Neuron (in vitro differentiated cells): ENCODE results near the gene TSPAN32.

Source experiments
- H2AFZ ChIP-seq: one replicate; pipeline ENCODE4 v1.6.1; 2013; ENCODE audit warnings: low read depth, mild to moderate bottlenecking, inconsistent platforms, low read length, moderate library complexity
- H3K27me3 ChIP-seq: one replicate; pipeline ENCODE4 v1.6.1; 2013; ENCODE audit warnings: low read length; ENCODE audit not compliant: insufficient read depth
- H3K36me3 ChIP-seq: one replicate; pipeline ENCODE4 v1.6.1; 2013; ENCODE audit warnings: low read length; ENCODE audit not compliant: insufficient read depth
- H3K4me1 ChIP-seq: one replicate; pipeline ENCODE4 v1.6.1; 2013; ENCODE audit warnings: low read length; ENCODE audit not compliant: insufficient read depth
- H3K4me3 ChIP-seq: 2 replicates; pipeline ENCODE4 v1.5.1; 2013; ENCODE audit warnings: mild to moderate bottlenecking, low read length, moderate library complexity
- H3K9me3 ChIP-seq: one replicate; pipeline ENCODE4 v1.6.1; 2013; ENCODE audit warnings: low read length

The TSPAN32 gene

GRCh38 chr11:2306877-2307500, 5.2 kb downstream of the TSPAN32 start:
- Histone ChIP-seq H3K4me3 (no peak overlapping the region), H3K27me3 (no peaks in the 10 kb centered on the region), H3K9me3 (no peaks in the 10 kb centered on the region), H3K4me1 (no peaks in the 10 kb centered on the region), H2AFZ (no peak overlapping the region), H3K36me3 (no peaks in the 10 kb centered on the region)

GRCh38 chr11:2307501-2308331, 5.9 kb downstream of the TSPAN32 start:
- Histone ChIP-seq H3K9me3 (no peaks in the 10 kb centered on the region), H3K36me3 (no peaks in the 10 kb centered on the region), H3K4me3 (no peak overlapping the region), H3K27me3 (no peaks in the 10 kb centered on the region), H3K4me1 (no peaks in the 10 kb centered on the region), H2AFZ (no peak overlapping the region)

GRCh38 chr11:2308713-2309112, 6.9 kb downstream of the TSPAN32 start:
- Histone ChIP-seq H3K4me3 (no peak overlapping the region), H3K27me3 (no peaks in the 10 kb centered on the region), H3K9me3 (no peaks in the 10 kb centered on the region), H2AFZ (no peak overlapping the region), H3K36me3 (no peaks in the 10 kb centered on the region), H3K4me1 (no peaks in the 10 kb centered on the region)

GRCh38 chr11:2309251-2310072, 7.6 kb downstream of the TSPAN32 start:
- no peak overlapping the region for H3K4me3 ChIP-seq
- no peaks in the 10 kb centered on the region for H3K36me3 ChIP-seq
- H3K27me3 ChIP-seq = no peaks in the 10 kb centered on the region
- no peak overlapping the region for H2AFZ ChIP-seq
- no peaks in the 10 kb centered on the region for H3K4me1 ChIP-seq
- H3K9me3 ChIP-seq = no peaks in the 10 kb centered on the region

GRCh38 chr11:2310073-2310785, 8.4 kb downstream of the TSPAN32 start:
- Histone ChIP-seq H2AFZ (no peak overlapping the region), H3K36me3 (no peaks in the 10 kb centered on the region), H3K4me3 (no peak overlapping the region), H3K27me3 (no peaks in the 10 kb centered on the region), H3K9me3 (no peaks in the 10 kb centered on the region), H3K4me1 (no peaks in the 10 kb centered on the region)

- Histone ChIP-seq H3K9me3 (no peaks in the 10 kb centered on the region), H3K4me3 (no peak overlapping the region), H2AFZ (no peak overlapping the region), H3K27me3 (no peaks in the 10 kb centered on the region), H3K36me3 (no peaks in the 10 kb centered on the region), H3K4me1 (no peaks in the 10 kb centered on the region)
Observed at GRCh38 chr11:2310786-2311352, 9.1 kb downstream of the TSPAN32 start.

- no peak overlapping the region for H3K4me3 ChIP-seq
- H3K9me3 ChIP-seq = no peaks in the 10 kb centered on the region
- no peaks in the 10 kb centered on the region for H3K4me1 ChIP-seq
- H3K36me3 ChIP-seq = no peaks in the 10 kb centered on the region
- H3K27me3 ChIP-seq = no peaks in the 10 kb centered on the region
- no peak overlapping the region for H2AFZ ChIP-seq
Observed at GRCh38 chr11:2311353-2312133, 9.7 kb downstream of the TSPAN32 start.

- H3K27me3 ChIP-seq = no peaks in the 10 kb centered on the region
- no peaks in the 10 kb centered on the region for H3K36me3 ChIP-seq
- H2AFZ ChIP-seq = no peak overlapping the region
Observed at GRCh38 chr11:2312232-2313042, 10.6 kb downstream of the TSPAN32 start.

GRCh38 chr11:2313051-2313951, 11.5 kb downstream of the TSPAN32 start:
- Histone ChIP-seq H3K4me1 (no peaks in the 10 kb centered on the region), H3K4me3 (no peak overlapping the region), H3K36me3 (no peaks in the 10 kb centered on the region), H3K27me3 (no peaks in the 10 kb centered on the region), H3K9me3 (no peaks in the 10 kb centered on the region), H2AFZ (no peak overlapping the region)

More at GRCh38 chr11:2312232-2313042, 10.6 kb downstream of the TSPAN32 start:
- no peak overlapping the region for H3K4me3 ChIP-seq
- H3K4me1 ChIP-seq = no peaks in the 10 kb centered on the region
- H3K9me3 ChIP-seq = no peaks in the 10 kb centered on the region

- no peaks in the 10 kb centered on the region for H3K36me3 ChIP-seq
- H3K4me3 ChIP-seq = no peak overlapping the region
- H3K9me3 ChIP-seq = no peaks in the 10 kb centered on the region
- H3K27me3 ChIP-seq = no peaks in the 10 kb centered on the region
- no peak overlapping the region for H2AFZ ChIP-seq
- no peaks in the 10 kb centered on the region for H3K4me1 ChIP-seq
Observed at GRCh38 chr11:2314136-2314524, 12.3 kb downstream of the TSPAN32 start.
